ENCODE measurements around the gene TLDC2. TPM values are rescaled to one million over a fixed set of nuclear protein-coding genes. Genes with fewer than 3 reads are reported as not detected.
"Not testable (repeated sequence)": the region's sequence is repeated elsewhere in the genome, so short reads cannot be mapped to it uniquely, and the experiment has no call there.

Gene TLDC2
- total RNA-seq, 2 experiments from 2014 or later = not detected

DNA sequence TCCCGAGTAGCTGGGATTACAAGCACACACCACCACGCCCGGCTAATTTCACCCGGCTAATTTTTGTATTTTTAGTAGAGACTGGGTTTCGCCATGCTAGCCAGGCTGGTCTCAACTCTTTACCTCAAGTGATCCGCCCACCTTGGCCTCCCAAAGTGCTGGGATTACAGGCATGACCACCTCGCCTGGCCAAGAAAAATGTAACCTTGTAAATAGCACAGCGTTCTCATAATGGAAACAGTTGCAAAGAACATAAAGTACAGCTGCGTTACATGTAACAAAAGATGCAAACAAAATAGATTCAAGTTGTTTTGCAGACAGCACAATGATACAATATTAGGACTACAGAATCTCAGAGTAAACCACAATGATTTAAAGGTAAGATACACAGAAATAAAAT lies 14.6 kb downstream of the TLDC2 start:
- ATAC-seq (no peak), DNase-seq (no peak)
- CTCF ChIA-PET = interaction anchor here (1.4 to 2.3 kb wide), 2 partner anchors 24 to 136 kb away, joined by 4 to 5 read pairs; no protein-coding TSS in a partner anchor
- Mint-ChIP-seq H3K27me3 (ENCODE audit: low read depth) (no peaks in the 10 kb centered on the region), H3K4me3 (no peak overlapping the region), H3K4me1 (ENCODE audit: low read depth) (peaks cover 12% of the 10 kb centered on the region), H3K9me3 (ENCODE audit: insufficient read depth) (no peaks in the 10 kb centered on the region), H3K27ac (no peak overlapping the region), H3K36me3 (ENCODE audit: low read depth) (peaks cover 55% of the 10 kb centered on the region)
- POLR2A ChIA-PET = no interaction called here

DNA sequence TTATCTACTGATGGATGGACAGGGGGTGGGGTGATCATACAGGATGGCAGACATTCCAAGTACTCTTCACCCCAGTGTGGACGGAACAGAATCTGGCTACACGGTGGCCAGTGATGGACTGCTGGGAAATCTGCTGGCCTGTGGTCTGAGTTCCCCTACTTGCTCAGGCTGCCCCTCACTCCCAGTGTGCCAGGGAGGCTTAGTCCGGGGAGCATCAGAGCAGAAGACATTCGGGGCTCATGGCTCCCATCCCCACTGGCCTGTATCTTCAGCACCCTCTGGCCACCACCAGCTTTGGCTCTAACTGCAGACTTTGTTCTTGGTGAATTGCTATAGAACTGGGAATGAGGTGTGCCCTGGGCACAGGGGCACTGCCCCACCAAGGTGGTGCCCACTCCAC lies 15.3 kb downstream of the TLDC2 start:
- no peak overlapping the region for H3K4me3 Mint-ChIP-seq
- H3K9me3 Mint-ChIP-seq (ENCODE audit: insufficient read depth) = no peaks in the 10 kb centered on the region
- H3K27me3 Mint-ChIP-seq (ENCODE audit: low read depth) = no peaks in the 10 kb centered on the region
- H3K4me1 Mint-ChIP-seq (ENCODE audit: low read depth) = peaks cover 12% of the 10 kb centered on the region
- ChIA-PET POLR2A (no interaction called here), CTCF (no interaction called here)
- no peak for ATAC-seq
- H3K36me3 Mint-ChIP-seq (ENCODE audit: low read depth) = peaks cover 58% of the 10 kb centered on the region
- DNase-seq = no peak
- no peak overlapping the region for H3K27ac Mint-ChIP-seq

DNA sequence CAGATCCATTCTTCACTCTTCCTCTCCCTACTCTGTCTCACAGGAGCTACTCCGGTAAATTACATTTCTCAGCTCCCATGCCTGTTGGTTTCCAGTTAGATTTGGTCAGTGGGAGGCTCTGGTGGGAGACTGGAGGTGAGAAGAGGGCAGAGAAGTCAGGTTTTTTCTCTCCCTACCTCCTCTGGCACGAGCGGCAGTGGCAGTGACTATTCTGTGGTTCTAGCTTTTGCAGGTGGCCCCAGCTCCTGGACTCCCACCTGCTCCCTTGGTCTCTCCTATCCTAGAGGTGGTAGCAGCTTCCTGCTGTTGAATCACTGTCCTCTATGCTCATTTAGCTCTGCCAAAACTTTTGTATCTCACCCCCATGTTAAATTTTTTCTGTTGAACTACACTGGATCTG lies 17.9 kb downstream of the TLDC2 start:
- DNase-seq (no peak), ATAC-seq (no peak)
- CTCF ChIA-PET = interaction anchor here (1.9 kb wide), 1 partner anchor 139 kb away, joined by 4 read pairs; no protein-coding TSS in a partner anchor
- Mint-ChIP-seq H3K4me3 (no peak overlapping the region), H3K9me3 (ENCODE audit: insufficient read depth) (no peaks in the 10 kb centered on the region), H3K27ac (peak overlapping the region; percentile 23), H3K36me3 (ENCODE audit: low read depth) (peaks cover 69% of the 10 kb centered on the region), H3K27me3 (ENCODE audit: low read depth) (no peaks in the 10 kb centered on the region), H3K4me1 (ENCODE audit: low read depth) (peaks cover 7% of the 10 kb centered on the region)
- POLR2A ChIA-PET = interaction anchor here (1.8 kb wide), 1 partner anchor 9 kb away, joined by 4 read pairs; no protein-coding TSS in a partner anchor

DNA sequence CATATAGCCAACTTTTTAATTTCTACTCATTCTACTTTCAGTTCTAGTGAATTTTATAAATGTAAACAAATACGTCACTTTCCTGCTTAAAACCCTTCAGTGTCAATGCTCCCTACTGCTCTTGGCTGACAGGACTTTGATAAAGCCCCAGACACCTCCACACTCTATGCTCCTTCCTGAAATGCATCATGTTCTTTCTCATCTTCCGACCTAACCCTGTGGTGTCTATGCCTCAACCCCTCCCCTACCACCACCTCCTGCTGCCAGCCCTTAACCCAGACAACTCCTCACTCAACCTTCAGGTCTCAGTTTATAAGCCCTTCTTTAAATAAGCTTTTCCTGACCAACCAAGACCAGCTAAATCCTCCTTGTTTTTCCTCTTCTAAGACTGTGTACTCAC lies 19.1 kb downstream of the TLDC2 start:
- Mint-ChIP-seq H3K9me3 (ENCODE audit: insufficient read depth) (no peaks in the 10 kb centered on the region), H3K36me3 (ENCODE audit: low read depth) (peaks cover 67% of the 10 kb centered on the region), H3K4me1 (ENCODE audit: low read depth) (peaks cover 7% of the 10 kb centered on the region), H3K4me3 (no peak overlapping the region), H3K27me3 (ENCODE audit: low read depth) (no peaks in the 10 kb centered on the region), H3K27ac (no peak overlapping the region)
- ATAC-seq = no peak
- no peak for DNase-seq
- POLR2A ChIA-PET = interaction anchor here (1.8 kb wide), 1 partner anchor 8 kb away, joined by 4 read pairs; no protein-coding TSS in a partner anchor
- CTCF ChIA-PET = interaction anchor here (1.0 to 1.7 kb wide), 2 partner anchors 25 to 27 kb away, joined by 3 to 5 read pairs; no protein-coding TSS in a partner anchor

DNA sequence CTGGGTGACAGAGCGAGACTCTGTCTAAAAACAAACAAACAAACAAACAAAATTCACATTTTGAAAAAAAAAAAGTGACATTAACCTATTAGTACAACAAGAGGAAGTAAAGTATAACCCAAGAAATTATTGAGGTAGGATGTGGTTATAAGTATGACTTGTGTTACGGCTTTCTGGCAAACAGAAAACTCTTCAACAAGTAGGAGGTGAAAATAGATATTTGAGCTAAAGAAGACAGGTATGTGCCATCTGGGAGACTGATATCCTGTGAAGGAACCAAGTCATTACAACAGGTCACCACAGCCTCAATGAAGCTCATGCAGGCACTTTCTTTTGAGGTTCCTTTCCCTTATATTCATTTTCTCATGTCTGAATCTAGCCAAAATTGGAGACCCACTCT lies 28.8 kb downstream of the TLDC2 start:
- H3K36me3 Mint-ChIP-seq (ENCODE audit: low read depth) = peaks cover 56% of the 10 kb centered on the region
- ChIA-PET POLR2A (interaction anchor here (0.7 kb wide), 1 partner anchor 281 kb away, joined by 3 read pairs; no protein-coding TSS in a partner anchor), CTCF (interaction anchor here (1.1 to 3.2 kb wide), 3 partner anchors 15 to 18 kb away, joined by 3 to 15 read pairs (median 4); no protein-coding TSS in a partner anchor)
- DNase-seq = no peak
- peaks cover 29% of the 10 kb centered on the region for H3K4me1 Mint-ChIP-seq (ENCODE audit: low read depth)
- H3K4me3 Mint-ChIP-seq = peak overlapping the region; percentile 44
- ATAC-seq = peak; percentile 51
- H3K27ac Mint-ChIP-seq = peak overlapping the region; percentile 78
- H3K27me3 Mint-ChIP-seq (ENCODE audit: low read depth) = no peaks in the 10 kb centered on the region
- no peaks in the 10 kb centered on the region for H3K9me3 Mint-ChIP-seq (ENCODE audit: insufficient read depth)

DNA sequence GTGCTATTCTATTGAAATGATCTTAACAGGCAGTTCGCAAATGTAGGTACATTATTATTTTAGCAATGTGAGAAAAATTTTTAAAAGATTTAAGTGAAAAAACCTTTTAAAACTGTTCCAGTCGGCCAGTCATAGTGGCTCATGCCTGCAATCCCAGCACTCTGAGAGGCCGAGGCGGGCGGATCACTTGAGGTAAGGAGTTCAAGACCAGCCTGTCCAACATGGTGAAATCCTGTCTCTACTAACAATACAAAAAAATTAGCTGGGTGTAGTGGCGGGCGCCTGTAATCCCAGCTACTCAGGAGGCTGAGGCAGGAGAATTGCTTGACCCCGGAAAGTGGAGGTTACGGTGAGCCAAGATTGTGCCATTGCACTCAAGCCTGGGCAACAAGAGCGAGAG lies 29.6 kb downstream of the TLDC2 start:
- DNase-seq; H3K27me3 Mint-ChIP-seq (ENCODE audit: low read depth); ATAC-seq; POLR2A ChIA-PET; H3K9me3 Mint-ChIP-seq (ENCODE audit: insufficient read depth); H3K4me3 Mint-ChIP-seq: not testable (repeated sequence)
- CTCF ChIA-PET = interaction anchor here (1.5 to 3.2 kb wide), 2 partner anchors 12 to 14 kb away, joined by 3 to 15 read pairs; no protein-coding TSS in a partner anchor
- Mint-ChIP-seq H3K27ac (peak overlapping the region; percentile 30), H3K4me1 (ENCODE audit: low read depth) (peaks cover 29% of the 10 kb centered on the region), H3K36me3 (ENCODE audit: low read depth) (peaks cover 59% of the 10 kb centered on the region)

DNA sequence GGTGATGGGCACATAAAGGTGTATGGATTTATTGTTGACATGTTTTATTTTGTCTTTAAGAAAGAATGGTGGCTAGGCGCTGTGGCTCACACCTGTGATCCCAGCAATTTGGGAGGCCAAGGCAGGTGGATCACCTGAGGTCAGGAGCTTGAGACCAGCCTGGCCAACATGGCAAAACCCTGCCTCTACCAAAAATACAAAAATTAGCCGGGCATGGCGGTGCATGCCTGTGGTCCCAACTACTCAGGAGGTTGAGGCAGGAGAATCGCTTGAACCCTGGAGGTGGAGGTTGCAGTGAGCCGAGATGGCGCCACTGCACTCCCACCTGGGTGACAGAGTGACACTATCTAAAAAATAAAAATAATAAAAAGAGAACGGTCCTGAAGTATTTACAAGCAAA lies 30.1 kb downstream of the TLDC2 start:
- H3K9me3 Mint-ChIP-seq (ENCODE audit: insufficient read depth); POLR2A ChIA-PET; DNase-seq; H3K4me3 Mint-ChIP-seq; H3K27me3 Mint-ChIP-seq (ENCODE audit: low read depth); ATAC-seq: not testable (repeated sequence)
- Mint-ChIP-seq H3K27ac (peak overlapping the region; percentile 30), H3K36me3 (ENCODE audit: low read depth) (peaks cover 58% of the 10 kb centered on the region), H3K4me1 (ENCODE audit: low read depth) (peaks cover 29% of the 10 kb centered on the region)
- CTCF ChIA-PET = interaction anchor here (1.5 to 3.2 kb wide), 2 partner anchors 12 to 13 kb away, joined by 3 to 15 read pairs; no protein-coding TSS in a partner anchor

DNA sequence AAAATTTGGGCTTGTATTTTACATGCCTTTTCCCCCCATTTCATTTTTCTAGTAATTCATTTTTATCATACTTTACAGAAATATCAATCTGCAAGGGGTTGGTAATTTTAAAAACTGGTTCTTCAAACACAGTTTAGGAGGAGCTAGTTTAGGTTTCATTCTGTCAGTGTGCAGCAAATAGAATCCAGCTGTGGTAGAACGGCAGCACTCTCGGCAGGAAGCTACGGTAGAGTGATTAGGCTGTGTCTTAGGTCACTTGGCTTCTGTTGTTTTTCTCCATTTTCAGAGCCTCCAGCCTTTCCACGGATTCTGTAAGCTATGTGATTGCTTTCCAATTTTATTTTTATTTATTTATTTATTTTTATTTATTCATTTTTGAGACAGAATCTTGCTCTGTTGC lies 32.7 kb downstream of the TLDC2 start:
- ATAC-seq = no peak
- CTCF ChIA-PET = no interaction called here
- peaks cover 58% of the 10 kb centered on the region for H3K36me3 Mint-ChIP-seq (ENCODE audit: low read depth)

DNA sequence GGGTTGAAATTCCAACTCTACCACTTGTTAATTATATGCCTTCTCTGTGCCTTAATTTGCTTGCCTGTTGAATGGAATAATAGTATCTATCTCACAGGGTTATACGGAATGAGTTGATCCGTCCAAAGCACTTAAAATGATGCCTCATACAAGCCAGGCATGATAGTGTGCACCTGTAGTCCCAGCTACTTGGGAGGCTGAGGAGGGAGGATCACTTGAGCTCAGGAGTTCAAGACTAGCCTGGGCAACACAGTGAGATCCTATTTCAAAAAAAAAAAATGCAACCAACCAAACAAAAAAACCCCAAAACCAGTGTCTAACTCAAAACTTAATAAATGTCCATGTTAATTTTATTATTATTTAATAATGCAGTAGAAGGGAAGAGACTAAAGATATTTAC lies 40.3 kb downstream of the TLDC2 start:
- Mint-ChIP-seq H3K4me3 (no peak overlapping the region), H3K9me3 (ENCODE audit: insufficient read depth) (no peaks in the 10 kb centered on the region), H3K4me1 (ENCODE audit: low read depth) (peaks cover 5% of the 10 kb centered on the region), H3K36me3 (ENCODE audit: low read depth) (peaks cover 51% of the 10 kb centered on the region), H3K27ac (no peak overlapping the region), H3K27me3 (ENCODE audit: low read depth) (no peaks in the 10 kb centered on the region)
- CTCF ChIA-PET = no interaction called here
- POLR2A ChIA-PET = no interaction called here
- DNase-seq = no peak
- no peak for ATAC-seq

More for the DNA sequence above, 32.7 kb downstream of the TLDC2 start:
- Mint-ChIP-seq H3K9me3 (ENCODE audit: insufficient read depth) (no peaks in the 10 kb centered on the region), H3K27me3 (ENCODE audit: low read depth) (no peaks in the 10 kb centered on the region), H3K27ac (no peak overlapping the region), H3K4me3 (no peak overlapping the region), H3K4me1 (ENCODE audit: low read depth) (peaks cover 28% of the 10 kb centered on the region)
- POLR2A ChIA-PET = interaction anchor here (1.6 to 1.9 kb wide), 2 partner anchors 14 to 187 kb away, joined by 3 to 4 read pairs; partner anchors contain the start of gene RBL1
- no peak for DNase-seq

DNA sequence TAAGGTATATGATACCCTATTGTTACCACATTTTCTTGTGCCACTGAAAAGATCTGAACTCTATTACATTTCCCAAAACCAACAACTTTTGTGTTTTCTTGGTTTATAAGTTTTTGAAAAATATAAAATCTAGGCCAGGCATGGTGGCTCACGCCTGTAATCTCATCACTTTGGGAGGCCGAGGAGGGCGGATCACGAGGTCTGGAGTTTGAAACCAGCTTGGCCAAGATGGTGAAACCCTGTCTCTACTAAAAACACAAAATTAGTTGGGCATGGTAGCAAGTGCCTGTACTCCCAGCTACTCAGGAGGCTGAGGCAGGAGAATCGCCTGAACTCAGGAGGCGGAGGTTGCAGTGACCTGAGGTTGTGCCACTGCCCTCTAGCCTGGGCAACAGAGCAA lies 41.3 kb downstream of the TLDC2 start:
- no peaks in the 10 kb centered on the region for H3K9me3 Mint-ChIP-seq (ENCODE audit: insufficient read depth)
- peaks cover 5% of the 10 kb centered on the region for H3K4me1 Mint-ChIP-seq (ENCODE audit: low read depth)
- no peak overlapping the region for H3K4me3 Mint-ChIP-seq
- no peaks in the 10 kb centered on the region for H3K27me3 Mint-ChIP-seq (ENCODE audit: low read depth)
- ChIA-PET CTCF (interaction anchor here (1.1 to 1.4 kb wide), 2 partner anchors 11 to 111 kb away, joined by 3 read pairs; no protein-coding TSS in a partner anchor), POLR2A (no interaction called here)
- ATAC-seq = no peak
- no peak for DNase-seq
- no peak overlapping the region for H3K27ac Mint-ChIP-seq
- H3K36me3 Mint-ChIP-seq (ENCODE audit: low read depth) = peaks cover 44% of the 10 kb centered on the region

DNA sequence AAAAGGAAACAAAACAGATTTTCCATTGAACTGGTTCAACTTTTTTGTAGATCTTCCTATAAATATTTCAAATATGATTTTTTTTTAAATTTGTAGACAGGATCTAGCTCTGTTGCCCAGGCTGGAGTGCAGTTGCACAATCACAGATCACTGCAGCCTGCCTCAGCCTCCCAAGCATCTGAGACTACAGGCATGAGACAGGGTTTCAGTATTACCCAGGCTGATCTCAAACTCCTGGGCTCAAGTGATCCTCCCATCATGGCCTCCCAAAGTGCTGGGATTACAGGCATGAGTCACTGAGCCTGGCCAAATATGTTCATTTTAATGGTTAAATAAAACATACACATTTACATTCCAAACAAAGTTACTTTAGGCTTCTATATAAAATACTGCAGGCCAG lies 42.0 kb downstream of the TLDC2 start:
- H3K4me3 Mint-ChIP-seq = no peak overlapping the region
- peaks cover 44% of the 10 kb centered on the region for H3K36me3 Mint-ChIP-seq (ENCODE audit: low read depth)
- no peaks in the 10 kb centered on the region for H3K9me3 Mint-ChIP-seq (ENCODE audit: insufficient read depth)
- no peaks in the 10 kb centered on the region for H3K27me3 Mint-ChIP-seq (ENCODE audit: low read depth)
- H3K27ac Mint-ChIP-seq = no peak overlapping the region
- peaks cover 7% of the 10 kb centered on the region for H3K4me1 Mint-ChIP-seq (ENCODE audit: low read depth)
- CTCF ChIA-PET = interaction anchor here (1.1 to 2.1 kb wide), 3 partner anchors 12 to 251 kb away, joined by 3 to 5 read pairs (median 3); no protein-coding TSS in a partner anchor
- no peak for DNase-seq
- POLR2A ChIA-PET = interaction anchor here (0.7 kb wide), 1 partner anchor 352 kb away, joined by 4 read pairs; no protein-coding TSS in a partner anchor
- no peak for ATAC-seq

DNA sequence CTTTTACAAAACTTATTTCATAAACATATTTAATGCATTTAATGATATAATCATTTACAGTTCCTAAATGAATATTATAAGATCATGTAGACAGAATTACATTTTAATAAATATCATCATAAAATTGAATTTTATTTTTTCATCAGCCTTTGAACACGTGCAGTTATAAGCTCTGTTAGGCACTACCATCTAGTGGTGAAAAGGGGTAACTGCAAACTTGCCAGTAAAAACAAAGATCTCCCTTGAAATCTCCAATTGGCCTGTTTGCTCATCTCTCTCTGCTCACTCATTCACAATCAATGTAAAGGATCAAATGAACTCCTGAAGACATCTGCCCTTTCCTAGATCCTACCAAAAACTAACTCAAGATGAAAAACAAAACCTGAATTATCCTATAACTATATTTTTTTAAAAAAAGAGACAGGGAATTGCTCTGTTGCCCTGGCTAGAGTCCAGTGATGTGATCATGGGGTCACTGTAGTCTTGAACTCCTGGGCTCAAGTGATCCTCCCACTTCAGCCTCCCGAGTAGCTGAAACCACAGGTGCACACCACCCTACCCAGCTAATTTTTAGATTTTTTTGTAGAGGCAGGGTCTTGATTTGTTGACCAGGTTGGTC lies 43.9 kb downstream of the TLDC2 start:
- CTCF ChIA-PET = interaction anchor here (0.5 to 2.1 kb wide), 17 partner anchors 8 to 253 kb away, joined by 3 to 15 read pairs (median 3); no protein-coding TSS in a partner anchor
- Mint-ChIP-seq H3K4me1 (ENCODE audit: low read depth) (peaks cover 8% of the 10 kb centered on the region), H3K4me3 (no peak overlapping the region), H3K27ac (no peak overlapping the region), H3K36me3 (ENCODE audit: low read depth) (peaks cover 45% of the 10 kb centered on the region), H3K9me3 (ENCODE audit: insufficient read depth) (no peaks in the 10 kb centered on the region), H3K27me3 (ENCODE audit: low read depth) (no peaks in the 10 kb centered on the region)
- DNase-seq (peak; percentile 62), ATAC-seq (peak; percentile 52)
- POLR2A ChIA-PET = no interaction called here

Measured in activated CD8-positive, alpha-beta T cell treated with anti-CD3 and anti-CD28 coated beads, Interleukin-2, amount 10 ng/mL, durations not matched to agents 7 days and 5 days (primary cell).